Left ventricle myocardium inferior (tissue), 1 donor: Measurements from ENCODE around the gene NLRC5. TPM values are rescaled to one million over a fixed set of nuclear protein-coding genes. Genes with fewer than 3 reads are reported as not detected.
"Not testable (repeated sequence)": the region's sequence is repeated elsewhere in the genome, so short reads cannot be mapped to it uniquely, and the experiment has no call there.

ENCODE experiments used
- DNase-seq: peaks from one replicate; pipeline ENCODE4 v3.0.0-alpha.2; 2020
- H3K27ac ChIP-seq: fragments of 200-600 bp; replicated peaks from 2 replicates; pipeline ENCODE4 v1.8.0; 2021
- H3K27me3 ChIP-seq: fragments of 200-600 bp; 2 replicates; pipeline ENCODE4 v1.8.0; 2021; ENCODE audit warnings: low read depth
- H3K36me3 ChIP-seq: fragments of 200-600 bp; 2 replicates; pipeline ENCODE4 v1.8.0; 2021
- H3K4me1 ChIP-seq: fragments of 200-600 bp; 2 replicates; pipeline ENCODE4 v1.8.0; 2021
- H3K4me3 ChIP-seq: fragments of 200-600 bp; 2 replicates; pipeline ENCODE4 v1.8.0; 2021; ENCODE audit warnings: mild to moderate bottlenecking, moderate library complexity
- H3K9me3 ChIP-seq: fragments of 200-600 bp; replicated peaks from 2 replicates; pipeline ENCODE4 v1.8.0; 2021
- CTCF ChIP-seq: fragments of 200-600 bp; IDR thresholded peaks from 2 replicates; pipeline ENCODE4 v1.8.0; 2021; ENCODE audit warnings: antibody characterized with exemption, mild to moderate bottlenecking, borderline replicate concordance
- intact Hi-C: fragments of 100-400 bp; cut with micrococcal nuclease; formaldehyde crosslinking; loops from one replicate; pipeline ENCODE4 v1.11.0; 2022
- total RNA-seq: library from RNA; stranded (reverse); fragmentation: NEBNext Ultra II Directional; extraction: Animal tissue kit (Norgen Biotek cat#: 25700); gene quantifications from one replicate; pipeline ENCODE4 v1.2.1, GENCODE V29; 2021
- donor health status: DM: no; HTN: yes; CAD: no; lungs with severe emphysema.

Gene NLRC5
- total RNA-seq, 1 donor from 2014 or later, result 6.6 TPM

GRCh38 chr16:57093666-57094564 is 104.6 kb downstream of the NLRC5 start:
- no peaks in the 10 kb centered on the region for H3K9me3 ChIP-seq
- no peaks in the 10 kb centered on the region for H3K36me3 ChIP-seq
- intact Hi-C loops, result no loop called here
- H3K4me3 ChIP-seq, result peak overlapping the region; percentile 83
- DNase-seq, result no peak
- TF ChIP-seq CTCF, result no peak
- H3K27ac ChIP-seq, result peak overlapping the region; percentile 91
- H3K4me1 ChIP-seq, result peaks cover 54% of the 10 kb centered on the region
- H3K27me3 ChIP-seq, result no peaks in the 10 kb centered on the region

- DNase-seq, result no peak
- no peak overlapping the region for H3K27ac ChIP-seq
- peaks cover 54% of the 10 kb centered on the region for H3K4me1 ChIP-seq
- no peak for TF ChIP-seq CTCF
- no peaks in the 10 kb centered on the region for H3K36me3 ChIP-seq
- H3K27me3 ChIP-seq, result no peaks in the 10 kb centered on the region
- H3K4me3 ChIP-seq, result no peak overlapping the region
- intact Hi-C loops, result no loop called here
- no peaks in the 10 kb centered on the region for H3K9me3 ChIP-seq
Measured at GRCh38 chr16:57094911-57095310, 105.6 kb downstream of the NLRC5 start.

- TF ChIP-seq CTCF, result no peak
- intact Hi-C loops, result no loop called here
Measured at GRCh38 chr16:57096192-57096591, 106.8 kb downstream of the NLRC5 start.

GRCh38 chr16:57096793-57097192 is 107.4 kb downstream of the NLRC5 start:
- H3K4me3 ChIP-seq, result no peak overlapping the region
- intact Hi-C loops, result no loop called here
- no peak for DNase-seq
- H3K36me3 ChIP-seq, result no peaks in the 10 kb centered on the region
- peaks cover 49% of the 10 kb centered on the region for H3K4me1 ChIP-seq
- no peak overlapping the region for H3K27ac ChIP-seq
- TF ChIP-seq CTCF, result no peak
- H3K9me3 ChIP-seq, result no peaks in the 10 kb centered on the region
- H3K27me3 ChIP-seq, result no peaks in the 10 kb centered on the region

More at GRCh38 chr16:57096192-57096591, 106.8 kb downstream of the NLRC5 start:
- Histone ChIP-seq H3K27ac (no peak overlapping the region), H3K36me3 (no peaks in the 10 kb centered on the region), H3K27me3 (no peaks in the 10 kb centered on the region), H3K4me3 (no peak overlapping the region), H3K4me1 (peaks cover 54% of the 10 kb centered on the region), H3K9me3 (no peaks in the 10 kb centered on the region)
- no peak for DNase-seq

GRCh38 chr16:57098188-57098841 is 109.0 kb downstream of the NLRC5 start:
- H3K27ac ChIP-seq, result no peak overlapping the region
- no peaks in the 10 kb centered on the region for H3K36me3 ChIP-seq
- intact Hi-C loops, result no loop called here
- no peaks in the 10 kb centered on the region for H3K27me3 ChIP-seq
- DNase-seq, result no peak
- no peaks in the 10 kb centered on the region for H3K9me3 ChIP-seq
- no peak overlapping the region for H3K4me3 ChIP-seq
- no peak for TF ChIP-seq CTCF
- peaks cover 37% of the 10 kb centered on the region for H3K4me1 ChIP-seq

- H3K27me3 ChIP-seq, DNase-seq, H3K36me3 ChIP-seq, H3K9me3 ChIP-seq, intact Hi-C loops, H3K4me3 ChIP-seq, H3K27ac ChIP-seq: not testable (repeated sequence)
- H3K4me1 ChIP-seq, result peaks cover 27% of the 10 kb centered on the region
Measured at GRCh38 chr16:57099965-57100364, 110.6 kb downstream of the NLRC5 start.
